ENCODE data around the gene DENR. TPM values are rescaled to one million over a fixed set of nuclear protein-coding genes. Genes with fewer than 3 reads are reported as not detected.

DENR gene
- total RNA-seq, 2 donors from 2014 or later = 25.4 to 26.4 TPM

DNA sequence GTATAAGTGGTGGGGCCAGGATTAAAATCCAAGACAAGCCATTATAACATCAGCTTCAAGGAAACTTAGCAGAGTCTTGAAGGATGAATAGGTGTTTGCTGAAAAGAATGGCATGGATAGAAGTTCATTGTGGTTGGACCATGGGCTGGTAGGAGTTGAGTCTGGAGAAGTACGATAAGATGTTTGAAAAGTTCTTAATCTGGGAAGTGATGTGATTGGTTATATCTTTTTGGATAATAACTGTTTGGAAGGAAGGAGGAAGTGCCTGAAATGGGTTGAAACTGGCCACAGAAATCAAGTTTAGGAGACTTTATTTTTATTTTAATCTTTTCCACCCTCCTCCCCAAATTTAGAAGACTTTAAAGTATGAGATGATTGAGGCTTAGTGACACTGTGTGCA lies 4.9 kb downstream of the DENR start:
- Histone ChIP-seq H3K36me3 (replicated peaks in 1 of 2; ENCODE audit: insufficient read depth in 1 of 2, low read depth in 2 of 2) (peaks cover 0 to 12% of the 10 kb centered on the region in 2 donors), H3K9me3 (no peaks in the 10 kb centered on the region), H3K27me3 (no peaks in the 10 kb centered on the region), H3K27ac (no peak overlapping the region), H3K4me3 (no peak overlapping the region), H3K4me1 (peaks cover 11% of the 10 kb centered on the region)
- TF ChIP-seq, protein P1, sequence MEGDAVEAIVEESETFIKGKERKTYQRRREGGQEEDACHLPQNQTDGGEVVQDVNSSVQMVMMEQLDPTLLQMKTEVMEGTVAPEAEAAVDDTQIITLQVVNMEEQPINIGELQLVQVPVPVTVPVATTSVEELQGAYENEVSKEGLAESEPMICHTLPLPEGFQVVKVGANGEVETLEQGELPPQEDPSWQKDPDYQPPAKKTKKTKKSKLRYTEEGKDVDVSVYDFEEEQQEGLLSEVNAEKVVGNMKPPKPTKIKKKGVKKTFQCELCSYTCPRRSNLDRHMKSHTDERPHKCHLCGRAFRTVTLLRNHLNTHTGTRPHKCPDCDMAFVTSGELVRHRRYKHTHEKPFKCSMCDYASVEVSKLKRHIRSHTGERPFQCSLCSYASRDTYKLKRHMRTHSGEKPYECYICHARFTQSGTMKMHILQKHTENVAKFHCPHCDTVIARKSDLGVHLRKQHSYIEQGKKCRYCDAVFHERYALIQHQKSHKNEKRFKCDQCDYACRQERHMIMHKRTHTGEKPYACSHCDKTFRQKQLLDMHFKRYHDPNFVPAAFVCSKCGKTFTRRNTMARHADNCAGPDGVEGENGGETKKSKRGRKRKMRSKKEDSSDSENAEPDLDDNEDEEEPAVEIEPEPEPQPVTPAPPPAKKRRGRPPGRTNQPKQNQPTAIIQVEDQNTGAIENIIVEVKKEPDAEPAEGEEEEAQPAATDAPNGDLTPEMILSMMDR (IDR thresholded peaks at IDR 0.05) = no peak
- TF ChIP-seq POLR2A (IDR thresholded peaks at IDR 0.05) = no peak
- no peak for ATAC-seq
- intact Hi-C loops (cut with DNase I) = no loop called here
- DNase-seq = no peak
- 46 to 88% methylated on average over 1 of the region's 1 CpG for WGBS, 2 donors

DNA sequence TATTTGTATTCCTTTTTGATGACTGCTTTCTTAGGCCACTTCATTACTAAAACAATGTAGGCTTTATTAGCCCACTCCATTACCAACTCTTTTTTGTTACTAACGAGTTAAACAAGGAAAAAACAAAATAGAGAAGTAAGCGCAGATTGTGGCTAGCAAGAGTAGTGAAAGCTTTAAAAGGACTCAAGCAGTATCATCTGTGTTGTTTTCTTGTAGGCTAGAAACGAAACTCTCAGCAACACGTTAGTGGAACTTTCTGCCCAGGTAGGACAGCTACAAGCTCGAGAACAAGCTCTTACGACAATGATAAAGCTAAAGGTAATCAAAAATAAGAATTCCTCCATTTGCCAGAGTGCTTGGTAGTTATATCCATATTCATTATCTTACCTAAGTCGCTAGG lies 32.9 kb downstream of the DENR start:
- intact Hi-C loops (cut with DNase I) = loop anchor here (5.0 kb wide), 1 partner anchor 167 kb away; no protein-coding TSS in a partner anchor
- Histone ChIP-seq H3K27me3 (no peaks in the 10 kb centered on the region), H3K9me3 (no peaks in the 10 kb centered on the region), H3K36me3 (replicated peaks in 1 of 2; ENCODE audit: insufficient read depth in 1 of 2, low read depth in 2 of 2) (no peaks in the 10 kb centered on the region), H3K4me3 (no peak overlapping the region), H3K4me1 (no peaks in the 10 kb centered on the region), H3K27ac (no peak overlapping the region)
- no peak for TF ChIP-seq POLR2A (IDR thresholded peaks at IDR 0.05)
- TF ChIP-seq, protein P1 (IDR thresholded peaks at IDR 0.05) = no peak
- no peak for ATAC-seq
- DNase-seq = no peak
- WGBS, 2 donors = 69 to 72% methylated on average over 7 of the region's 7 CpGs

DNA sequence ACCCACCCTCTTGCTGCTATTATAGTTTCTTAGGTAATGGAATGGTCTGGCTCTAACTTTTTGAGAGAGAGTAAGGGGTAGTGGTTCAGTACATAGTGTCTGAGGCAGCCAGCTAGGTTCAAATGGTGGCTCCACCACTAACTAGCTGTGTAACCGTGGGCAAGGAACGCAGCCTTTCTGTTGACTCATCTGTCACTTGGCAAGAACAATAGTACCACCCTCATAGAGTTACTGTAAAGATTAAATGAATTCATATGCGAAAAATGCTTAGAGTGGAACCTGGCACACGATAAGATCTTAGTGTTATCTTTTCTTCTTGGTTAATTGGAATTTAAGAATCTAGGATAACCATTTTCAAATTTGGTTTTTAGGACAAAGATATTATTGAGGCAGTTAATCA lies 35.8 kb downstream of the DENR start:
- Histone ChIP-seq H3K4me1 (peaks cover under 1% of the 10 kb centered on the region), H3K9me3 (no peaks in the 10 kb centered on the region), H3K27me3 (no peaks in the 10 kb centered on the region), H3K27ac (no peak overlapping the region), H3K4me3 (no peak overlapping the region), H3K36me3 (replicated peaks in 1 of 2; ENCODE audit: insufficient read depth in 1 of 2, low read depth in 2 of 2) (no peaks in the 10 kb centered on the region)
- TF ChIP-seq, protein P1 (IDR thresholded peaks at IDR 0.05) = no peak
- TF ChIP-seq POLR2A (IDR thresholded peaks at IDR 0.05) = no peak
- 66 to 69% methylated on average over 4 of the region's 4 CpGs for WGBS, 2 donors
- ATAC-seq (no peak), DNase-seq (no peak)
- intact Hi-C loops (cut with DNase I) = loop anchor here (5.0 kb wide), 1 partner anchor 164 kb away; no protein-coding TSS in a partner anchor

DNA sequence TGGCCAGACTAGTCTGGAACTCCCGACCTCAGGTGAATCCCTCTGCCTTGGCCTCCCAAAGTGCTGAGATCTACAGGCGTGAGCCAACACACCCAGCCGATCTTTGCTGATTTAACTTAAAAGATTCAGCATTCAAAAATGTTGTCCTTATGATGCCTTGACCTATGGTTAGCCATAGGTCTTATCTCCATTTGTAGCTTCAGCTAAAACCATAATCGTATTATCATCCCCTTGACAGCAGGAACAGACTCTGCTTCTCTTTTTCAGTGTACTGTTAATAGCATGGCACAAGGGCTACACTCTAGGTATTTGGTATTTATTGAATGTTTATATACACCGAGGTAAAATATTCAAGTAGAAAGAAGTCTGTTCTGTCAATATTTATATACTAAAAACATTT lies 37.0 kb downstream of the DENR start:
- no peak overlapping the region for H3K27ac ChIP-seq
- WGBS, 2 donors = 77 to 81% methylated on average over 5 of the region's 5 CpGs
- no peak for TF ChIP-seq POLR2A (IDR thresholded peaks at IDR 0.05)
- TF ChIP-seq, protein P1 (IDR thresholded peaks at IDR 0.05) = no peak
- intact Hi-C loops (cut with DNase I) = loop anchor here (5.0 kb wide), 2 partner anchors 58 to 163 kb away; no protein-coding TSS in a partner anchor
- no peaks in the 10 kb centered on the region for H3K36me3 ChIP-seq (replicated peaks in 1 of 2; ENCODE audit: insufficient read depth in 1 of 2, low read depth in 2 of 2)
- peaks cover 7% of the 10 kb centered on the region for H3K4me1 ChIP-seq
- DNase-seq (no peak), ATAC-seq (no peak)
- H3K9me3 ChIP-seq = no peaks in the 10 kb centered on the region
- no peak overlapping the region for H3K4me3 ChIP-seq
- no peaks in the 10 kb centered on the region for H3K27me3 ChIP-seq

DNA sequence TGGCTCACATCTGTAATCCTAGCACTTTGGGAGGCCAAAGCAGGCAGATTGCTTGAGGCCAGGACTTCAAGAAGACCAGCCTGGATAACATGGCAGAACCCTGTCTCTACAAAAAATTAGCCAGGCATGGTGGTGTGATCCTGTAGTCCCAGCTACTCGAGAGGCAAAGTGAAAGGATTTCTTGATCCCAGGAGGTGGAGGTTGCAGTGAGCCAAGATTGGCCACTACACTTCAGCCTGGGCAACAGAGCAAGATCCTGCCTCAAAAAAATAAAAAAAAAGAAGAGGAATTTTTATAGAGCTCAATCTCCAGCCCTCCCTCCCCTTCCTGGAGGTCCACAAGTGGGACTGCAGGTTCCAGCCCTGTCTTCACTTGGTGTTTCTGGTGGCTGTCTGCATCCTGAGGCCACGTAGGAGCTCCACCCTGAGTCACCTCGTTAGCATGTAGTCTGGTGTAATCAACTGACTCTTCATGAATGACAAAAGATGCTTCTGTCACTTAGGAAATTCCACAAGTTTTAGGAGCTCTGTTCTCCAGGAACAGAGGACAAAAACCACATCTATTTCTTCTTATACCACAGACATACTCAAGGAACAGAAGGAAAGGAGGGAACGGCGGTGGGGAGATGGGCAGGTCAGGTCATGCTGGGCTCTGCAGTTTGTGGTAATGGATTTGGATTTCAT lies 37.9 kb downstream of the DENR start:
- H3K36me3 ChIP-seq (replicated peaks in 1 of 2; ENCODE audit: insufficient read depth in 1 of 2, low read depth in 2 of 2) = no peaks in the 10 kb centered on the region
- no peak for TF ChIP-seq POLR2A (IDR thresholded peaks at IDR 0.05)
- TF ChIP-seq, protein P1 (IDR thresholded peaks at IDR 0.05) = no peak
- intact Hi-C loops (cut with DNase I) = loop anchor here (5.0 kb wide), 1 partner anchor 57 kb away; no protein-coding TSS in a partner anchor

More for the DNA sequence above, 37.9 kb downstream of the DENR start:
- ATAC-seq (no peak), DNase-seq (no peak)
- H3K4me1 ChIP-seq = peaks cover 9% of the 10 kb centered on the region
- H3K27ac ChIP-seq = no peak overlapping the region
- no peak overlapping the region for H3K4me3 ChIP-seq
- no peaks in the 10 kb centered on the region for H3K9me3 ChIP-seq
- 73 to 86% methylated on average over 5 of the region's 5 CpGs for WGBS, 2 donors
- no peaks in the 10 kb centered on the region for H3K27me3 ChIP-seq

Measured in body of pancreas (tissue), 4 donors.